Hindlimb muscle (tissue), 1 donor: ENCODE results near the gene NSD2. TPM values are rescaled to one million over a fixed set of nuclear protein-coding genes. Genes with fewer than 3 reads are reported as not detected.
A peak's percentile ranks its signal among the peaks of the same experiment; 100 is the strongest.
"Not testable (repeated sequence)": the region's sequence is repeated elsewhere in the genome, so short reads cannot be mapped to it uniquely, and the experiment has no call there.

Source experiments
- DNase-seq: peaks from one replicate; pipeline ENCODE4 v3.0.0-alpha.2; 2013
- polyA plus RNA-seq: library from polyadenylated mRNA; unstranded; fragments of 120-200 nt; gene quantifications from one replicate; pipeline ENCODE4 v1.2.1, GENCODE V29; 2013; ENCODE audit not compliant: insufficient read length

The NSD2 gene
- polyA plus RNA-seq, 1 donor: 43.9 TPM

DNA sequence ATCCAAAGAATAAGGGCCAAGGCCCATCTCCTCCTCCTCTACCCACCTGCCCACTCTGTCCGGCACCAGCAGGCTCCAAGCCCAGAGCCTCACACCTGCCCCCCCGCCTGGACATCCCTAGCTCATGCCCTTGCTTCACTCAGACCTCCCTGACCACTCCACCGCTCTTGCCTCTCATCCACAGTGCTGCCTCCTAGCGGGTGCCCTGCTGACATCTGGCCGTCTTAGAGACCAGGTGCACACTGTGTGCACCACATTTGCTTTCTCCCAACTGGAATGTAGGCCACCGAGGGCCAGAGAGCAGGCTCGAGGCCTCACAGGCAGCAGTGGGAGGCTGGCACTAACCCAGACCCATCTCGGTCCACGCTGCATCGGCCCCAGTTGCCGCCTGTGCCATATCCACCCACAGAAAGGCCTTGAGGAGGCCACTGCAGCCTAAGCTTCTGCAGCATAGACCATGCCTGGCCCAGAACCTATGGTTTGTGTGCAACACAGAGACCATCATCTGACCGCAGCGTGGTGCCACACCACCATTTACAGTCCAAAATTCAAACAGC lies 28.8 kb upstream of the NSD2 start:
- no peak for DNase-seq

DNA sequence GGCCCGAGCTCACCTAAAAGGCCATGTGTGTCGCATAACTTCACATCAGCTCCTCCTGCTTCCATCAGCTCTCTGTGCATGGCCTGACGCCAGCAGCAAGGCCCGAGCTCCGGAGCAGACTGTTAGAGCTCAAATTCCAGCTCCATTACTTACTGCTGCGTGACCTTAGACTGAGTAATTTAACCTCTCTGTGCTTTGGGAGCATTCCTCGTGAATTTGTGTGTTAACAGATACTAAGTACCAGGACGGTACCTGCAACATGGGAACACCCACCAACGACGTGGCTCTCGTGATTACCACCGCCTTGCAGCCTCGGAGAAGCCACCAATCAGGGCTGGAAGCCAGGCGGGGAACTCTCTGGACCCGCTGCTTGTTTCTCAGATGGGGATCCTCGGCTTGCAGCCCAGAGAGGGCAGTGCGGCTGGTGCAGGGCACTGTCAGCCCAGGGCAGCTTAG lies 28.2 kb upstream of the NSD2 start:
- no peak for DNase-seq

DNA sequence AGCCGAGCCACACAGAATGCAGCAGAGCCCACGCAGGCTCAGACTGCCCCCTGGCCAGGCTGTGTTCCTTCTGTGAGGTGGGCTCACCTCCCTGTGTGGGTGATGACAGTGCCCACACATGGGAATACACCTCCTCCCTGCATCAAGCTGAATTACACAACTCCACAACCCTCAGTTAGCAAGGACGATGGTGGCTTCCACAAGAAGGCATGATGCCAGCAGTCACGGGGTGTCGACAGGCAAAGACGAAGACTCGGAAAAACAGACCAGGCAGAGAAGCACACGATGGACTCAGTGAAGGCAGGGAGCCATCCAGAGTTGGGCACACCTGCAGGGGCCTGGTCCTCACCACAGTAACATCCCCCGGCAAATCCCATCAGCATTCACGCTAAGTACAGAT lies 27.3 kb upstream of the NSD2 start:
- DNase-seq: no peak

DNA sequence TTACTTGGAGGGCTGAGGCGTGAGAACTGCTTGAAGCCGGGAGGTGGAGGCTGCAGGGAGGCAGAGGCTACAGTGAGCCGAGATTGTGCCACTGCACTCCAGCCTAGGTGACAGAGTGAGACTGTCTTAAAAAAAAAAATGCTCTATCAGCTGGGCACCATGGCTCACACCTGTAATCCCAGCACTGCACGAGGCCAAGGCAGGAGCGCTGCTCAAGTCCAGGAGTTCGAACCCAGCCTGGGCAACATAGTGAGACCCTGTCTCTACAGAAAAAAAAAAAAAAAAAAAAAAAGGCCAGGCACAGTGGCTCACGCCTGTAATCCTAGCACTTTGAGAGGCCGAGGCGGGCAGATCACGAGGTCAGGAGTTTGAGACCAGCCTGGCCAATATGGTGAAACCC lies 26.6 kb upstream of the NSD2 start:
- not testable (repeated sequence) for DNase-seq

DNA sequence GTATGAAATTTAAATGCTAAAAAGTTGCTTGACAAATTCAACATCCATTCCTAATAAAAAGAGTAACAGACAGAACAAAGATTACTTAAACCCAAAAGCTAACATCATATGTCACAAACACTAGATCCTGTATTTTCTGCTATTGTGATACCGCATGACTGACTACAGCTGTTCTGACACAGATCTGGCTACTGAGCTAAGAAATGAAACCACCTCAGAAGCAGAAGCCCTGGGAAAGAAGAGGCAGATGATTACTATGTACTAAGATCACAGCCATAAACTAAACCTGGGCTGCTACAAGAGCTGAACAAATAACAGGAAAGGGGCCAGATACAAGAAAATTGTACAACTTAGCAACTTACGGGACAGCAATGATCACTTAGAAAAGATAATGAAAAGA lies 24.6 kb upstream of the NSD2 start:
- DNase-seq: no peak

DNA sequence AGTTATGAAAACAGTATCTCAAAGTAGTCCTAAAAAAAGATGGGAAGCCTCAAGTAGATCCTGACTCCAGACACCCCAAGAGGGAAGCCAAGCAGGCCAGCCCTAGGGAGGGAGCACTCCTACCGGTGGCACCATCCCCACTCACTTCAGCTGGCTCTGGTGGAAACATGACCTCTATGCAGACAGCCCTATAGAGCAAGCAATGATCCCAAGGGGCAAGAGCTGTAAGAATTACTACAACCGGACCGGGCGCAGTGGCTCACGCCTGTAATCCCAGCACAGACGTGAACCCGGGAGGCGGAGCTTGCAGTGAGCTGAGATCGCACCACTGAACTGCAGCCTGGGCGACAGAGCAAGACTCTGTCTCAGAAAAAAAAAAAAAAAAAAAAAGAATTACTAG lies 20.9 kb upstream of the NSD2 start:
- no peak for DNase-seq

DNA sequence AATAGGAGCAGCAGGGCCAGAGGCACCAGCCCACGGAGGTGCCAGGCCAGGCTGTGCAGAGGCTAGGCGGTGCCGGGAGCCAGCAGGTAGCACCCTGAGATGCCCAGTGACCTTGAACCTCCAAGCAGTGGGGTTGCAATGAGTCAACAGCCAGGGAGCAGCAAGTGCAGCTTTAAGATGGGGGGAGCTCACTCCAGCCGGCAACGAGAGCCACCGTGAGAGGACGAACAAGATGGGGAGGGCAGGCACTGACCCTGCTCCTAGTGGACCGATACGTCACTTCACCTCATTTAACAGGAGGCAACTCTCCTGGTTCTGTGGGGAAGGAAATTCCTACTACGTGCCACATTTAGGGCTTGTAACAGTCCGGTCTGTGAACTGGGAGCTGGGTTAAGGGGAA lies 20.0 kb upstream of the NSD2 start:
- DNase-seq: no peak

DNA sequence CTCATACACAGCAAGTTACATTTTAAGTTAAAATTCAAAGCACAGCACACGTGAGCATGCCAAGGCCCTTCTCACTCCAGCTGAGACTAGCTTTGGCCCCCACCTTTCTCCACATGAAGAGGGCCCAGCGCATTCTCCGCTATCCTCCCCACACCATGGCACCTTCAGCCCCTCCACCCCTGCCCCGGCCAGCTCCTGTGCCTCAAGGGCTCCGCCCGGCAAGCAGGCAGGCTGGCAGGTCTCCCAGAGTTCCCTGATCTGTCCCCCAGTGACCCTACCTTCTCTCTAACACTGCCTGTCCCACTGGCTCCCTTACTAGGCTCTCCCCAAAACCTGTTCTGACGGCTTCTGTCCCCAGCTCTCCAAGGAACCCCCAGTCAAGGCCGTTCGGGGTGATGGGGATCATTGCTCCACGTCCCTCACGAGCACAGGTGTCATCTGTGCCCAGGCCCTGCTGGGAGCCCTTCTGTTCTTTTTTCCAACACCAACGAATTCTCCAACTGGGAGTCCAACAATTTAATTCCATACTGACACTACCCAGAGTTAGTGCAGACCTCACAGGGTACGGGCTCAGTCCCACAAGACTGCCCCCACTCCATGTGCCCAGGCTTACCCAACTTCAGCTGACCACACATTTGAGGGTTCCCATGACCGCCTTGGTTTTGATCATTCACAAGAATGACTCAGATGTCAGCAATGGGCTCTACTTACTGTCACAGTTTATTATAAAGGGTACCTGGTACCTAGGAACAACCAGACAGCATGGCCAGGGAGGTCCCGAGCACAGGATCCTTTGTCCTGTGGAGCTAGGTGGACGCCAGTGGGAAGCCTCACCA lies 19.4 kb upstream of the NSD2 start:
- DNase-seq: no peak

DNA sequence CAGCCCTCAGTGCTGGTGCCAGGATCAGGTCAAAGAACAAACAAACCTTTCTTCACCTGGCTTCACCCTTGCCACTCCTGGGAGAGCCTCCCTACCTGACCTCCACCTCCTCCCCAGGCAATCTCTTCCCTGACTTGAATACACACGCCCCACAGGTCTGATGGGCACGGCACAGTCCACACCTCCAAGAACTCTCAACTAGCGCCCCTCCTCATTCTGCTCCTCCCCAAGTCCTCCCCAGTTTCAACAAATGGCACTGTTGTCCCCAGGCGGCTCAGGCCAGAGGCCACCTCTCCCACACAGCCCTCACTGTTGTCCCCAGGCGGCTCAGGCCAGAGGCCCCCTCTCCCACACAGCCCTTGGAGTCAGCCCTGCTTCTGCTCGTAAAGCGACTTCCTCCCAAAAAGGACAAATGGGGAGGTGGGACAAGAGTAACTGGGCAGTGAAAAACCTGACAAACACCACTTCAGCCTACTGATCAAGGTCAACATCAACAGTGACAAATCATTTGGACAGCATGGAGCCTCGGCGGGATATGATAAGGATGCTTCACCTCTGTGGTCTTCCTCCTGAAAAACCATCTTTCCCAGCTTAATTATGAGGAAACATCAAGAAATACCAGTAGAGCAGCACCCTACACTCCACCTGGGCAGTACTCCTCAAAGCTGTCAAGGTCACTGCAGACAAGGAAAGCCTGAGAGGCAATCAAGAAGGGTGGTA lies 18.1 kb upstream of the NSD2 start:
- DNase-seq: no peak

DNA sequence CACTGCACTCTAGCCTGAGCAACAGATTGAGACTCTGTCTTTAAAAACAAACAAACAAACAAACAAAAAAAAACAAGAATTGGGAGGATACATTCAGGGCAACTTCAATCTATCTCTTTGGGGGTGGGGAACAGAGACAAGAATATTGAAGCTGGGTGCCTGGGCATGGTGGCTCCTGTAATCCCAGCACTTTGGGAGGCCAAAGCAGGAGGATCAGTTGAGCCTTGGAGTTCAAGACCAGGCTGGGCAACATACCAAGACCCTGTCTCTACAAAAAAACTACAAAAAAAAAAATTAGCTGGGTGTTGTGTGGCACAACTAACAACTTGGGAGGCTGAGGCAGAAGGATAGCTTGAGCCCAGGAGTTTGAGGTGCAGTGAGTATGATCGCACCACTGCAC lies 16.4 kb upstream of the NSD2 start:
- no peak for DNase-seq

DNA sequence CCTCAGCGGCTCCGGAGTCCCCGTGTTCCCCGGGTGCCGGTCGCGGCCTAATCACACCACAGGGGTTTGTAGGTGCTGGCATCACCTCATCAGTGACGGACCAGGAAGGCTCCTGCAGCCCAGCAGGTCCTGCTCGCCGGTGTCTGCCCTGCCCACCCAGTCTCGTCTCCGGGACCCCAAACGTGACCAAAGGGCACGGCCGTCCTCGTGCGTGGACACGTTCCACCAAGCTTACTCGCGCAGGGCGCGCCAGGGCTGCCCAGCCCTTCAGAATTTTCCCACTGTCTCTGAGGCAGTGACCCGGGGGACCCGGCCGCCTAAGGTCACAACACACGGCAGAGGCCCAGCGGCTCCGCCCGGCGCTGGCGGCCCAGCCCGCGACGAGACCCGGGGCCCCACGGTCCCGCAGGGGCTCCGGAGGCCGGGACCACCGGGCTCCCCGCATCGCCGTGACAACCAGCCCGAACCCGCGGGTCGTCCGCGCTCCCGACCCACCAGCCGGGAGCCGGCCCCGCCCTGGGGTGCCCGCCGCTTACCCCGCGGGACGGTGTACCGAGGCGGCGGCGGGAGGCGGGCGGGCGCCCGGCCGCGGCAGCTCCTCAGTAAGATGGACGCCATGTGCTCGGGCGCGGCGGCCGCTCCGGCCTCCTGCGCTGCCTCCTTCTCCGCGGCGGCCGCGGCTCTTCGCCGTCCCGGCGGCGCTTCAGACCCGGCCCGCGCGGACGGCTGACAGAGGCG lies 15.7 kb upstream of the NSD2 start:
- DNase-seq: no peak

DNA sequence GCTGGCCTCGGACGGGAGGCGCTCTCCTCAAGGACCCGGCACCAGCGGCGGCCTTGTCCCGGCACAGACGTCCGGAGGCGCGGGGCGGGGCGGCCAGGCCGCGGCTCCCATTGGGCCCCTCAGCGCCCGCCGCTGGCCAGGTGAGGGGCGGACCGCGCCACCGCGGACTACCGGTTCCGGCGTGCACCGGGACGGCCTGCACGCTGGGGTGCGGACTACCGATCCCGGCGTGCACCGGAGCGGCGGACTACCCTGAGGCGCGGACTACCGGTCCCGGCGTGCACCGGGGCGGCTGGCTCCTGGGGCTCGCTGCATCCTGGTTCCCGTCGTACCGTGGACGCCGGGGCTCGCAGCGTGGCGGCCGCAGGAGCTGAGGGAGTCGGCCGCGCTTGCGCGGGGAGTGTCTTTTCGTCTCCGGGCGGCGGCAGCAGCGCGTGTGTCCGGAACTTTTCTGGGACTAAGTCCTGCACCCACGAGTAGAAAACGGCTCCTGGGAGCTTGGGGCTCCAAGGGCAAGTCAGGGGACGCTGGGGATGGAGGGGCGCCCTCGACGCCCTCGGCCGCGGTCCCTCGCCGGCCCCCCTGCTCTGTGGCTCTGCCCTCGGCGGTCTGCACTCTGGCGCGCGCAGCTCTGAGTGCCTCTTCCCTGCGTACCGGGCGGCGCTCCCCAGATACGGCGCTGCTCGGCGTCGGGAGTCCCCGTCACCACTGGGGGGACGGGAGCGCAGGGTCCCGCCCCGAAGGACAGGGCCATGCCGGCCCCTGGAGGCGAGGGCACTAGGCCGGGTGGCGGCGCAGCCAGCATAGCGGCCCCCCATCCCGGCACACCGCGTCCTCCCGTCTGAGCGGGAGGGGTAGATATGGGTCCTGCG lies 14.9 kb upstream of the NSD2 start, which contains the start of gene LETM1:
TSS of gene LETM1 (minus strand) at position 86 of the 872 bp plus-strand sequence. CDS start 206 bp downstream, outside the sequence.
- peak; percentile 96 for DNase-seq

DNA sequence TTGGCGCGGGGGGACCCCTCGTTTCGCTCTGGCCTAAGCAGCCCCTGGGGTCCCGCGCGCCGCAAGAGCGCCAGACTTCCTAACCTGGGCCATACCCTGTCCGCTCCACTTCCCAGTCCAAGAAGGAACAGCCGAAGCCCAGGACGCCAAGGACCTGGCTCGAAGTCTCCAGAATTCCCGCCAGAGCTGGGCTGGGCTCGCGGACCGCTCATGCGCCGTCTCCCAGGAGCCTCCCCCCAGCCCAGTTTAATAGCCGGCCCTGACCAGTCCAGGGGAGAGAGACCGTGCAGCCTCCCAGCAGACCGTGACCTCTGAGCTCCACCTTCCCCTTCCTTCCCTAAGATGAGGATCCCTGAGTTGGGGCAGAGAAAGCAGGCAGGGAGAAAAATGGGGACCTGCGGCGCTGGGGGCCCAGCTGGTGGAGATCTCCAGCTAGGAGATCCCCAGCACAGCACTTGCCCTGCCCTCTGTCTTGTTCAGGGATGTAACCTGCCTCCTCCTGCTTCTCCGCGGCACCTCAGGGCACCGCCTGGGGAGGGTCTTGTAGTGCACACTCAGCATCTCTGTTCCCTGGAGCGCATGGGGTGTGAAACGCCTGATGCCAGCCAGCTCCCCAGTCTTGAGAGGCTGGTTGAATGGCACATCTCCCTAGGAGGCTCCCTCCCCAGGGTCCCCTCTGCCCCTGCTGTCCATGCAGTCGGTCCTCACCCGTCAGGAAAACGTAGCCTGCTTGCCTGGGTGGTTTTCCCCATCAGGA lies 14.1 kb upstream of the NSD2 start:
- DNase-seq: peak; percentile 43

DNA sequence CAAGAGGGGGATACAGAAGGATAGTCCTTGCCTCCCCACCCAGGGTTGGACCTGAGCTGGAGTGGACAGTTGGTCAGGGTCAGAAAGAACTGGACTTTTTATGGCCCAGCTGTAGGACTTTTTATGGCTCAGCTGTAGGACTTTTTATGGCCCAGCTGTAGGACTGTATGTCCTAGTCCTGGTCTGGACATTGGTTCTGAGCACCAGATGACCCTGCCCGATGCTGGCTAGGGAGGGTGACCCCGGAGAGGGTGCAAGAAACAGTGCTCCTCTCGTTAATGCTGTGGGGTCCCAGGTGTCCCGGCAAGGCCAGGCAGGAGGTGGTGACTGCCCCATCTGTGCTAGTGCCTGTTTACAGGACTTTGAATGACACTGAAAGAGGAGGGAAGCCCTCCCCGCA lies 13.3 kb upstream of the NSD2 start:
- DNase-seq: no peak

DNA sequence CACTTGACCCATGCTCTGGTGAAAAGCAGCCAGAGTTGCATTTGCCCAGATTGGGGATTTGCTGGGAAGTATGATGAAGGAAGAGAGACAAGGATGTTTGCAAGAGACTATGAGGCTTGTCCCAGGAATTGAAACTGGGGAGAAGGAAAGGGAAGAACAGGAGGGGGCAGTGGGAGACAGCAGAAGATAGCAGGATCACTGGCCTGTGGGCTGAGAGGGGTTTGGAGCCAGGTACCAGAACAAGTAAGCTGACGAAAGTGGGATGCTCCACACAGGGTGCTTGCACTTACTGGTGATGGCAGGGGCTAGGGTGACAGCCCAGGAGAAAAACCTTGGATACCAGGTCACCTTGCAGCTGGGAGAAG lies 11.8 kb upstream of the NSD2 start:
- no peak for DNase-seq

DNA sequence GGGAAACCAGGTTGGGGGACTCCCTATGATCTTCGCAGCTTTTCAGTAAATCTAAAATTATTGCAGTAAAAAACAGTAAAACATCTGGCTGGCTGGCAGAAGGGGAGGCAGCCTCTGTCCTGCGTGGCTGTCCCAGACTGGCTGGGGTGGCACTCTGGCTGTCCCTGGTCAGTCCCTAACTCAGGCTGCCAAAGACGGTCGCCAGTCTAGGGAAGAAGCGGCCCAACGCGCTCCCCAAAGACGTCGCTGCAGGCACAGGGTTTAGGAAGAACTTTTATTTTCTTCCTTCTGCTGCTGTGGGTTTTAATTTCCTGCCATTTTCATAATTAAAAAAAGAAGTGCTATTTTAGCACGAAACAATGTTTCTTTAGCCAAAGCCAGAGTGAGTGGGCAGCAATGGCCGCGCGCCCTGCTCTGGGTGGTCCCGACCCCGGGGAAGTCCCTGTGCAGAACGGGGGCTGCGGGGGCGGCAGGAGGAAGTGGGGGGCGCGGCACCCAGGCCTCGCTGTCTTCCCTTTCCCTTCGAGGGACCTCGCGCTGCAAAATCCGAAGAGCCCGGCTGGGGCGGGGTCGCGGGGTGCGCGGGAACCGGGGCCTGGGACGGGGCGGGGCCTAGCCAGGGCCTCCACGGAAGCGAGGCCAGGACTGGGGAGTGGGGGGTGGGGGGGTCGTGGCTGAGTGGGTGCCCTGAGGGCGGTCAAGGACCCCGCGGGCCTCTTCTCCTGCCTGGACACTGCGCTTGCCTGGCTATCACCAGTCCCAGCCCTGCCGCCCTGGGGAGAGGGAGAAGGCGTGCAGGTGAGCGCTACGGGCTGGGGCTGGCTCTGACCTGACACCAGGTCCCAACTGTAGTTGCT lies 8.9 kb upstream of the NSD2 start:
- no peak for DNase-seq

DNA sequence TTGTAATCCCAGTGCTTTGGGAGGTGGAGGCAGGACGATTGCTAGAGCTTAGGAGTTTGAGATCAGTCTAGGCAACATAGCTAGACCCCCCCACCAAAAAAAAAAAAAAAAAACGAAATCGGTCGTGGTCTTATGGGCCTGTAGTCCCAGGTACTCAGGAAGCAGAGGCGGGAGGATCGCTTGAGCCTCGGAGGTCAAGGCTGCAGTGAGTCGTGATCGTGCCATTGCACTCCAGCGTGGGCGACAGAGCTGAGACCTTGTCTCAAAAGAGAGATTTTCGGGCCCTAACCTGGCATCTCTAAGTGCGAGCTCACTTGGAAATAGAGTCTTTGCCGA lies 8.3 kb upstream of the NSD2 start:
- no peak for DNase-seq

DNA sequence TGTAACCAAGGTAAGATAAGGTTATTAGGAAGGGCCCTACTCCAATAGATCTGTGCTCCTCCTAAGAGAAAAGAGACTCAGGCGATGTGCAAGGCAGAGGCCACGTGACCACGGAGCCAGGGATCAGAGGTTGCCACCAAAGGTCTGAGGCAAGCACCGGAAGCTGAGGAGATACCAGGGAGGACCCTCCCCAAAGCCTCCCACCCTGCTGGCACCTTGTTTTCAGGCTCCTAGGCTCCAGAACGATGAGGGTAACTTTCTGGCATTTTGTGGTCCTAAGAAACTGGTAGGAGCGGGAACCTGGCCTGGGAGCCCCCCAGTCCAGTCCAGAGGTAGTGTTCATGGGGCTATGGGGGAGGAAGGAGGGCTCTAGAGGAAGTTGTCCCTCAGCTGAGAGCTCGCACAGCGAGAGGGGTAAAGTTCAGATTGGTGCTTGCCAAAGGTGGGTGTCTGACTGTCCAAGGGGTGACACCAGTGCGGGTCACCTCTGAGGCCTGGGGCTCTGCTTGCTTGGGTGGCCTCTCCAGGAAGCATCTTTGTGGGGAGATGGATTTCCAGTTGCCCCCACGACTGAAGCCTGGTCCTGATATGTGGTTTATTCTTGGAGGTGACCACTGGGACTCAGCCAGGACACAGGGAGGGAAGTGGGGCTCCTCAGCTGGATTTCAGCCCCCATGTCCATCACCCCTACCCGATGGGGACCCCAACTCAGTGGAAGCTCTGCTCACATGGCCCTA lies 7.7 kb upstream of the NSD2 start:
- no peak for DNase-seq
